ENCODE data around the gene TMEM245.

- TF ChIP-seq, protein P1, sequence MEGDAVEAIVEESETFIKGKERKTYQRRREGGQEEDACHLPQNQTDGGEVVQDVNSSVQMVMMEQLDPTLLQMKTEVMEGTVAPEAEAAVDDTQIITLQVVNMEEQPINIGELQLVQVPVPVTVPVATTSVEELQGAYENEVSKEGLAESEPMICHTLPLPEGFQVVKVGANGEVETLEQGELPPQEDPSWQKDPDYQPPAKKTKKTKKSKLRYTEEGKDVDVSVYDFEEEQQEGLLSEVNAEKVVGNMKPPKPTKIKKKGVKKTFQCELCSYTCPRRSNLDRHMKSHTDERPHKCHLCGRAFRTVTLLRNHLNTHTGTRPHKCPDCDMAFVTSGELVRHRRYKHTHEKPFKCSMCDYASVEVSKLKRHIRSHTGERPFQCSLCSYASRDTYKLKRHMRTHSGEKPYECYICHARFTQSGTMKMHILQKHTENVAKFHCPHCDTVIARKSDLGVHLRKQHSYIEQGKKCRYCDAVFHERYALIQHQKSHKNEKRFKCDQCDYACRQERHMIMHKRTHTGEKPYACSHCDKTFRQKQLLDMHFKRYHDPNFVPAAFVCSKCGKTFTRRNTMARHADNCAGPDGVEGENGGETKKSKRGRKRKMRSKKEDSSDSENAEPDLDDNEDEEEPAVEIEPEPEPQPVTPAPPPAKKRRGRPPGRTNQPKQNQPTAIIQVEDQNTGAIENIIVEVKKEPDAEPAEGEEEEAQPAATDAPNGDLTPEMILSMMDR (IDR thresholded peaks at IDR 0.05) = no peak
- TF ChIP-seq POLR2A (IDR thresholded peaks at IDR 0.05) = no peak
These were observed 824 bp downstream of the TMEM245 start for GRCh38 chr9:109118808-109119438.

Data from testis (tissue), 2 donors.